Measurements from ENCODE around the gene IFIT5. TPM values are rescaled to one million over a fixed set of nuclear protein-coding genes. Genes with fewer than 3 reads are reported as not detected.

The IFIT5 gene
- total and polyA plus RNA-seq, 10 donors: 9.3 to 23.7 (median 19.6) TPM

DNA sequence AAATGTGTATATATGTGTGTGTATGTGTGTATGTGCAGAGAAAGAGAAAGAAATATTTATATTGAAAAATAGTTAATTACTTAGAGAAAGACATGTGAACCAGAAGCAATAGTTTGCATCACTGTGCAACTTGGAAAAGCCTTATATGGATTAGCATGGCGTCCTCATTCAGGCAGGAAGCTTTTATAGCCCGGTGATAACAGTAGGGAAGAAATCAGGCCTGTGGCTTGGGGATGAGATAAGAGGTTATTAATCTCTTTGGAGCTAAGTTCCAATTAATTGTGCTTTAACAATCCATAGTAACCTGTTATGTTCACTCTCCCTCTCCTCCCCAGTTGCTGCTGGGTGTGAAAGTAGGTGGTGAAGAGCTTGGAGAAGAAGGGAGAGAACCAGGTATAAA is 36.5 kb downstream of the IFIT5 start:
- no peaks in the 10 kb centered on the region for H3K4me1 ChIP-seq
- DNase-seq: no peak
- H3K36me3 ChIP-seq: no peaks in the 10 kb centered on the region
- TF ChIP-seq POLR2AphosphoS5 (IDR thresholded peaks at IDR 0.05) (no peak), POLR2A (IDR thresholded peaks at IDR 0.05) (no peak)
- TF ChIP-seq, protein P1, sequence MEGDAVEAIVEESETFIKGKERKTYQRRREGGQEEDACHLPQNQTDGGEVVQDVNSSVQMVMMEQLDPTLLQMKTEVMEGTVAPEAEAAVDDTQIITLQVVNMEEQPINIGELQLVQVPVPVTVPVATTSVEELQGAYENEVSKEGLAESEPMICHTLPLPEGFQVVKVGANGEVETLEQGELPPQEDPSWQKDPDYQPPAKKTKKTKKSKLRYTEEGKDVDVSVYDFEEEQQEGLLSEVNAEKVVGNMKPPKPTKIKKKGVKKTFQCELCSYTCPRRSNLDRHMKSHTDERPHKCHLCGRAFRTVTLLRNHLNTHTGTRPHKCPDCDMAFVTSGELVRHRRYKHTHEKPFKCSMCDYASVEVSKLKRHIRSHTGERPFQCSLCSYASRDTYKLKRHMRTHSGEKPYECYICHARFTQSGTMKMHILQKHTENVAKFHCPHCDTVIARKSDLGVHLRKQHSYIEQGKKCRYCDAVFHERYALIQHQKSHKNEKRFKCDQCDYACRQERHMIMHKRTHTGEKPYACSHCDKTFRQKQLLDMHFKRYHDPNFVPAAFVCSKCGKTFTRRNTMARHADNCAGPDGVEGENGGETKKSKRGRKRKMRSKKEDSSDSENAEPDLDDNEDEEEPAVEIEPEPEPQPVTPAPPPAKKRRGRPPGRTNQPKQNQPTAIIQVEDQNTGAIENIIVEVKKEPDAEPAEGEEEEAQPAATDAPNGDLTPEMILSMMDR (IDR thresholded peaks at IDR 0.05 in 8 of 11, conservative IDR thresholded peaks at IDR 0.05 in 3 of 11): no peak
- H3K27me3 ChIP-seq (replicated peaks in 1 of 7): no peaks in the 10 kb centered on the region
- no peak overlapping the region for H3K4me3 ChIP-seq
- H3K27ac ChIP-seq: no peak overlapping the region
- peaks cover 0 to 8% (median 0%) of the 10 kb centered on the region in 8 donors for H3K9me3 ChIP-seq
- 61 to 91% (median 75%) methylated on average over 2 of the region's 2 CpGs for WGBS, 5 donors
- intact Hi-C loops (cut with DNase I; ENCODE audit: low total_unique reads): no loop called here

DNA sequence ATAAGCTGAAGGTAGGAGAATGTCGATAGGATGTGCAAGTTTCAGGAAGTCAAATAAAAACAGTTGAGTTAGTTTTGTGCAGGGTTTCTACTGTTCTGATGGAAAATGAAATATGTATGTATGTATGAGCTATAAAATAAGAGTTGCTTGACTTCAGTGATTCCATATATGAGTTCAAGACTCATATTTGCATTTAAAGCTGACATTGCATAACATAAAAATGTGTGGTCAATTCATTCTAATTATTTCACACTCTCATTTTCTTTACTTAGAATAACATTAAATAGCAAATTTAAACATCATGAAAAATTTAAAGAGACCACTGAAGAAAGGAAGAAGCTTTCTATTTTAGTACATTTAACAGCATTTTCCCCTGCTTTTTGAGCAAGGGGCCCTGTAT is 37.8 kb downstream of the IFIT5 start:
- no peaks in the 10 kb centered on the region for H3K4me1 ChIP-seq
- no peak overlapping the region for H3K27ac ChIP-seq
- DNase-seq: no peak
- H3K9me3 ChIP-seq: no peaks in the 10 kb centered on the region
- WGBS, 5 donors: 45 to 69% (median 48%) methylated on average over 1 of the region's 1 CpG
- TF ChIP-seq POLR2AphosphoS5 (IDR thresholded peaks at IDR 0.05): no peak
- TF ChIP-seq, protein P1 (IDR thresholded peaks at IDR 0.05 in 8 of 11, conservative IDR thresholded peaks at IDR 0.05 in 3 of 11): no peak
- no peak for TF ChIP-seq POLR2A (IDR thresholded peaks at IDR 0.05)
- no peaks in the 10 kb centered on the region for H3K27me3 ChIP-seq (replicated peaks in 1 of 7)
- intact Hi-C loops (cut with DNase I; ENCODE audit: low total_unique reads): no loop called here
- no peak overlapping the region for H3K4me3 ChIP-seq
- no peaks in the 10 kb centered on the region for H3K36me3 ChIP-seq

DNA sequence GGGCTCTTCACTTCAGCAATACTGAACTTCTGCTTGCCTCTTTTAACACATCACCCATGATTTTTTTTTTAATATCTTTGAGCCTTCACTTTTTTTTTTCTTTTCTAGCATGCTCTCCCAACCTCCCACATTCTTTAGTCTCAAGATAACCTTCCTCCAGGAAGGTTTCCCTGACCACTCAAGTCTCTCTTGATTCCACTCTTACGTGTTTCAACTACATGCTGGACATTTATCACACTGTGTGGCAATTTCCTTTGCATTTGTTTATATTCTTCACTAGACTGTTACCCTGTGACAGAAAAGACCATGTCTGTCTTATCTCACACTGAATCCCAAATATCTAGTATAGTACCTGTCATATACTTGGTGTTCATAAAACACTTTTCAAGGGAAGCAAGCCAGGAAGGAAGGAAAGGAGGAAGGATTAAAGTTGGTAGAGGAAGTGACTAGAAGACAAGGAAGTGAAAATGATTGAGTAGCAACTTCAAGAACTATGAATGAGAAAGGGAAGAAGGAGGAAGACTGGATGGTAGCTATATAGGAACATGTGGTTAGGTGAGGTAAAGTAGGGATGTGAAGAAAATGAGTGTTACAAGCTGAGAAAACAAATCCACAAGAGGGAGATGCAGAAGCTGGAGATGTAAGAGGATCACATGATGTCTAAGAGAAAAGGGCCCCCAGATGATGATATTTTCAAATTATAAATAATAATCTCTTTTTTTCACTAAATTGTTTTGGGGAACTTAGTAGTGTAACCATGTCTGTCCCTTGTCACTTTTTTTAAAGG is 40.4 kb downstream of the IFIT5 start:
- H3K4me1 ChIP-seq: no peaks in the 10 kb centered on the region
- no peak overlapping the region for H3K4me3 ChIP-seq
- no peak overlapping the region for H3K27ac ChIP-seq
- WGBS, 5 donors: 30 to 79% (median 57%) methylated on average over 1 of the region's 1 CpG
- H3K36me3 ChIP-seq: no peaks in the 10 kb centered on the region
- no peak for DNase-seq
- H3K9me3 ChIP-seq: no peaks in the 10 kb centered on the region
- intact Hi-C loops (cut with DNase I; ENCODE audit: low total_unique reads): no loop called here
- TF ChIP-seq POLR2AphosphoS5 (IDR thresholded peaks at IDR 0.05) (no peak), POLR2A (IDR thresholded peaks at IDR 0.05) (no peak)
- TF ChIP-seq, protein P1 (IDR thresholded peaks at IDR 0.05 in 8 of 11, conservative IDR thresholded peaks at IDR 0.05 in 3 of 11): no peak
- no peaks in the 10 kb centered on the region for H3K27me3 ChIP-seq (replicated peaks in 1 of 7)

DNA sequence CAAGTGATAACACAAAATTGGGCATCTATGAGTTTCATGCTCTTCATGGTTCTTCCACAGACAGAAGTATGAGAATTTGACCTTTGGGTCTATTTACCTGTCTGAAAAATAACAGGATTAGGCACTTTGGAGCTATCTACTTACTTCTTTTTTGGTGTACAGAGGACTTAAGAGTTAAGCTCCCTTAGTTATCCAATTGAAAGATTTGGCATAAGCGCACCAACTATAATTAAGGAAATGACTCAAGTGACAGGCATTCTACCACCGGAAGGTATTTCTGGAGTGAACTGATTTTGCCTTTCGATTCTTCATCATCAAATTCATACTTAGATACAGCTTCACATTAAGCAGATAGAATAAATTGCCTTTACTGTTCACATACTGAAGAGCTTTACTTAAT is 43.9 kb downstream of the IFIT5 start:
- Histone ChIP-seq H3K4me3 (no peak overlapping the region), H3K9me3 (no peaks in the 10 kb centered on the region), H3K27me3 (replicated peaks in 1 of 7) (no peaks in the 10 kb centered on the region), H3K4me1 (no peaks in the 10 kb centered on the region), H3K27ac (no peak overlapping the region), H3K36me3 (no peaks in the 10 kb centered on the region)
- intact Hi-C loops (cut with DNase I; ENCODE audit: low total_unique reads): no loop called here
- no peak for DNase-seq
- 53 to 70% (median 66%) methylated on average over 3 of the region's 3 CpGs for WGBS, 5 donors
- TF ChIP-seq, protein P1 (IDR thresholded peaks at IDR 0.05 in 8 of 11, conservative IDR thresholded peaks at IDR 0.05 in 3 of 11): no peak
- TF ChIP-seq POLR2AphosphoS5 (IDR thresholded peaks at IDR 0.05) (no peak), POLR2A (IDR thresholded peaks at IDR 0.05) (no peak)
